Activated effector memory CD4-positive, alpha-beta T cell treated with anti-CD3 and anti-CD28 coated beads, Interleukin-2, amount 50 U/mL, for 16 hours (primary cell): ENCODE data around the gene PPIL4.
A peak's percentile ranks its signal among the peaks of the same experiment; 100 is the strongest.
"Not testable (repeated sequence)": the region's sequence is repeated elsewhere in the genome, so short reads cannot be mapped to it uniquely, and the experiment has no call there.

Experiments
- DNase-seq: peaks from one replicate; pipeline ENCODE4 v3.0.0-alpha.2; 2020

The PPIL4 gene

GRCh38 chr6:149483334-149483725 lies 62.5 kb downstream of the PPIL4 start:
- DNase-seq, result peak; percentile 59

GRCh38 chr6:149482545-149483333 lies 63.1 kb downstream of the PPIL4 start:
- peak; percentile 78 for DNase-seq

- peak; percentile 85 for DNase-seq
These were observed 65.2 kb downstream of the PPIL4 start for GRCh38 chr6:149480502-149481280.

- DNase-seq, result peak; percentile 61
These were observed 67.1 kb downstream of the PPIL4 start for GRCh38 chr6:149478631-149479314.

GRCh38 chr6:149477544-149477943 lies 68.3 kb downstream of the PPIL4 start:
- DNase-seq, result peak; percentile 61

- peak; percentile 61 for DNase-seq
These were observed 68.9 kb downstream of the PPIL4 start for GRCh38 chr6:149476789-149477455.

- peak; percentile 67 for DNase-seq
These were observed 71.5 kb downstream of the PPIL4 start for GRCh38 chr6:149474108-149474935.

GRCh38 chr6:149473080-149474052 lies 72.5 kb downstream of the PPIL4 start:
- peak; percentile 69 for DNase-seq

- no peak for DNase-seq
These were observed 73.6 kb downstream of the PPIL4 start for GRCh38 chr6:149472241-149472640.

GRCh38 chr6:149471801-149472200 lies 74.0 kb downstream of the PPIL4 start:
- DNase-seq, result no peak

- no peak for DNase-seq
These were observed 74.9 kb downstream of the PPIL4 start for GRCh38 chr6:149470948-149471347.

GRCh38 chr6:149468179-149468578 lies 77.7 kb downstream of the PPIL4 start:
- DNase-seq, result no peak

- DNase-seq, result no peak
These were observed 78.6 kb downstream of the PPIL4 start for GRCh38 chr6:149467265-149467664.

GRCh38 chr6:149464411-149464810 lies 81.4 kb downstream of the PPIL4 start:
- peak; percentile 76 for DNase-seq

- no peak for DNase-seq
These were observed 82.1 kb downstream of the PPIL4 start for GRCh38 chr6:149463781-149464180.

- DNase-seq, result not testable (repeated sequence)
These were observed 83.1 kb downstream of the PPIL4 start for GRCh38 chr6:149462712-149463111.

- DNase-seq, result no peak
These were observed 84.2 kb downstream of the PPIL4 start for GRCh38 chr6:149461670-149462069.

GRCh38 chr6:149460249-149460648 lies 85.6 kb downstream of the PPIL4 start:
- DNase-seq, result peak; percentile 45

GRCh38 chr6:149459761-149460160 lies 86.1 kb downstream of the PPIL4 start:
- DNase-seq, result peak; percentile 36

GRCh38 chr6:149458806-149459205 lies 87.0 kb downstream of the PPIL4 start:
- peak; percentile 64 for DNase-seq

GRCh38 chr6:149458196-149458595 lies 87.6 kb downstream of the PPIL4 start:
- DNase-seq, result peak; percentile 37
